T1000 (cell line): ENCODE data around the gene PDE4D.

Experiments used
- DNase-seq: peaks from one replicate; lab custom pipeline; 2025; ENCODE audit warnings: mixed read lengths; lab: John Stamatoyannopoulos, UW

PDE4D gene

GRCh38 chr5:59287361-59287760, 606.2 kb downstream of the PDE4D start:
- no peak for DNase-seq

- no peak for DNase-seq
Observed at GRCh38 chr5:59286510-59286909, 607.0 kb downstream of the PDE4D start.

DNA sequence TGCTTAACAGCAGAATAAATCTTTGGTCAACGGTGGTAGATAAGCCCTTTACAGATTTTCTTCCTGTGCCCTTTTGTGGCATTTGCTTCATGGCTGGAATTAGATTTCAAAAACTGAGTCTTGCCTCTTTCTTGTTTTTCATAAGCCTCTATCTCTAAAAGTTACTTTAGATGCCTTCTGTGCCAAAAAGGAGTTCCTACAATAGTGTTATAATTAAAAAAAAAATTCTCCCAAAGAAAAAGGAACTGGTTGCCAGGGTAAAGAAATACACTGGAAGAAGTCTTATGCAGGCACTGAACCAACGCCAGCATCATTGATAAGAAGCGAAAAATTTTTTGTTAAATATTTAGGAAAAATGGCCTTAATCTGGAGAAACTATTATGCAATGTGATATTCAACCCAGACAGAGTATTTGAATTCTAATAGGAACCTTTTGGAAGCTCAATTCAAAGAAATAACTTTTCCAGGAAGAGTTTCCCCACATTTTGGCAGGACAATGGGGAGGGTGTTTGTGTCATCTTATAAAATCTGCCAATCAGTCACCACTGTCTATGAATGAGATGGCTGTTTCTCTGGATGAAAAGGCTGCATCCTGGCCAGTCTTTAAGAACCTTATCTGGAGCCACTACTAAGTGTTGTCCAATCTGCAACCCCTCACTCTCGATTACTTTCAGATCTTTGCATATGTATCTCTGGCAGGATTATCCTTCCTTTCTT, 608.1 kb downstream of the PDE4D start:
- no peak for DNase-seq

DNA sequence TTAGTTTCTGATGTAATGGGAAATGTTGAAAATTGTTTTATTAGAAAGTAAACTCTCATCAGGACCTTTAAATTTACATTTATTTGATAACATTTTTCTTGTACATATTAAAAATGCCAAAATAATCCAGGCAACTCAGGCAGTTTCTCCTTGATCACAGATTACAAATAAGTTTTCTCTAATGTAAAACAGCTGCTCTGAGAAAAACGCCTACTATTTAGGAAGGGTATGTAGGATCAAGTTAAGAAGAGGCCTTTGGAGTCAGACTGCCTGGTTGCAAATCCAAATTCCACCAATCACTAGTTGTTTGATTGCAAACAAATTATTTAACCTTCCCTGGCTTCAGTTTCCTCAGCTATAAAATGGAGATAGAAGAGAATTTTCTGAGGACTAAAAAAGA, 610.8 kb downstream of the PDE4D start:
- DNase-seq: no peak

GRCh38 chr5:59279979-59280378, 613.5 kb downstream of the PDE4D start:
- DNase-seq: no peak

GRCh38 chr5:59276917-59277372, 616.6 kb downstream of the PDE4D start:
- no peak for DNase-seq

- no peak for DNase-seq
Observed at GRCh38 chr5:59276325-59276675, 617.2 kb downstream of the PDE4D start.

- no peak for DNase-seq
Observed at GRCh38 chr5:59275510-59276324, 617.8 kb downstream of the PDE4D start.

- DNase-seq: no peak
Observed at GRCh38 chr5:59275170-59275509, 618.4 kb downstream of the PDE4D start.

GRCh38 chr5:59274106-59274636, 619.4 kb downstream of the PDE4D start:
- DNase-seq: no peak

DNA sequence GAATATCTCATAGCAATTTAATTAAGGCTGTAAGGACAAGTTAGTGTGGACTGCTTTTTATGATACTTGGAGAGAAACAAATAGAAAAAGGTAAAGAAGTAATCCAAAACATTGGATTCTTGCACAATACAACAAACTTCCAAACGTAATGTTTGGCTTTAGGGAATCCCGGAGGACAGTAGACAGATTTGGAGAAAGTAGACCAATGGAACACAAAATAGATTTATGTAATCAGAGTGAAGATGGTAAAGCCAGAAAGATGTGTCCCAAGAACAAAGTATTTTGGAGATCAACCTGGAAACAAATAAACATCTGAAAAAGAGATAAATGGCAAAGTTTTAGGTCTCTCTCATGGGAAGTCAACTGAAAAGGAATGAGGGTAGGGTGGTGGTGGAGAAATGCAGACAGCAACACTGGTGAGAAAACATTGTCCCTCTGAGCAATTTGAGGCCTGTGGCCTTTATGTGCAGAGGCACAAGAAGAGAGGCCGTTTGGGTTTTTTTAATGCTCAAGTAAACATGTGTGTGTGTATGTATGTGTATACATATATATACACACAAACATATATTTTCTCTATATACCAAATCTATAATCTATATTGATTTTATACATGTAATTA, 620.6 kb downstream of the PDE4D start:
- no peak for DNase-seq

- no peak for DNase-seq
Observed at GRCh38 chr5:59268756-59269415, 624.6 kb downstream of the PDE4D start.

DNA sequence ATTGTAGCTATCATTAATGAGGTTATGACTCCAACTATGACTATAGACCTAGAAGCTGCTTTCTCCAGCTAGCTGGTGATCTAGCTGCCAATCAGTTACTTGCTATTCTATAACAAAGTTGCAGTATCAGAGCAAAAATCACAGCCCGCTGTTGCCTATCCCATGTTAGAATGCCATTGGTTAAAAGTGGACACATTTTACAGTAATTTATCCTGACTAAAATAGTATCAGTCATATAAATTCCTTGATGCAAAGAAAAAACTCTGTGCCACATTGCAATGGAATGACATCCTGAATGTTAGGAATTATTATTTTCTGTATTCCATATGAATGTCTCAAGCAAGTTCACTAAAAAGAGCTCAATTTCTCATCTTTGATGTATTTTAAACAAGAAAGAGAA, 626.5 kb downstream of the PDE4D start:
- DNase-seq: no peak

DNA sequence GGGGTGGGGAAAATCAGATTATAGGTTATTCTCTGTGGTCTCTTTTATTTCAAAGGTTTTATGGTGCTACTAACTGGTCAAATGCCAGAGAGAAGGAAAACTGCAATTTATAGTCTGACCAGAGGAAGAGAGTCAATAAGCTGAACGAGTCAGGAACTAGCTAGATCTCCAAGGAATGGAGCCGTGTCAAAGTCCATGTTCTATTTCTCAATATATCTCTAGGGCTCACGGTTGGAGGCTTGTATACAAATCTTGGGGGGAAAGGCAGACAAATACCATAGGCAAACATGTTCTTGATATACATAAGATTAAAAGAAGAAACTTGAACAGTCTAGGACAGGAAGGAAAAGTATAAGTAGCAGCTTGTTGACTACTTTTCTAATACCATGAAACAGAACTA, 627.1 kb downstream of the PDE4D start:
- no peak for DNase-seq

DNA sequence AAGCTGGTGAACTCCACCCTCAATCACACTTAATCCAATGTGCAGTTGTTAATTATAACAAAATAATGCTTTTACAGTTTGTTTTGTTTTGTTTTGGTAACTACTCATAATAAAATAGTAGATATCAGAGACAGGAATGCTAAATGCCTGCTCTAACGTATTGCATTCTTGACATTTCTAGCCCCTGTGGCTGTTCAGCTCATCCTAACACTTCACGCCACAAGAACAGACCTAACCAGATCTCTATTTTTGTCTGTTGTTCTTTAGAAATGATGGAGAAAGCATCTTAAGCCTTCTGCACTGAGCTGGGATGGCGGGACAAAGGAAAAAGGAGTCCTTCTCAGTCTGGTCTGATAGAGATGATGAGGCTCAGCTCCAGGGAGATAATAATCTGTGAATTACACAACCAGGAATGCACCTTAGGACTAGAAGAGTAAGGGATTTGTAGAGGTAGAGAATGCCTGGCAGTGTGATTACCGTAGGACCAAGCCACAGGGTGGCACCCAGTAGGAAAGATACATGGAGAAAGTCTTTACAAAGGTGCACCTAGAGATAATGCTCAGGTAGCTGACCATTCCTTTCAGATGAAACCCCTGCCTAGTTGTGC, 628.8 kb downstream of the PDE4D start:
- no peak for DNase-seq

DNA sequence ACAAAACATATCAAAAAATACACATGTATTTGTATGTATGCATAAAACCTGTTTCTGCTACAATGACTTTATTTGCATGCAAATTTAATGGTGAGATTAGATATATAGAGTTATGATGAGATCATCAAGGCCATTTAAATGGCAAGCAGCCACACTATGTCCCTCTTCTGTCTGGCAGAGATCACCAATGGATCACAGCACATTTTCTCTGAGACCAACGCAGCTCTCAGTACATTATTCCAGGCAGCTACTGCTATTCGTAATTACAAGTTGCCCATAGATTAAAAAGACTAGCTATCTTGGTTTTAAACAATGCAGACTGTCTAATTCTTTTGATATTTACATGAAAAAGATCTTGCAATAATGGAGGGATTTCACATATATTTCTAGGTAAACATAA, 629.5 kb downstream of the PDE4D start:
- no peak for DNase-seq

DNA sequence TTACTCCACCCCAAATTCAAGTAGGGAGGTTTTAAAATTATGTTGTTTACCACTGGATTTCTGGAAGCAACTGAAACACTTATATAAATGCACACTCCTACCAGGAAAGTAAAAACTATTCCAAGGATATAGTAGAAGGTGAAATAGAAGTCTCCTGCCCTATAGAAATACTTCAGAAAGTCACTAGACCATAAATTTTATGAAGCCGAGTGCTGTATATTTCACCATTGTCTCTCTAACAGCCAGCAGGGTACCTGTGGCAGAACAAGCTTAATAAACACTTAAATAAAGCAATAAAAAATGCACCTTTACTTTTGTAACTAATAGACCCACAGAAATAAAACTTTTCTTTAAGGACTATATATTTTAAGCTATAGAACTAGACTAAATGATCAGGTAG, 631.6 kb downstream of the PDE4D start:
- no peak for DNase-seq

DNA sequence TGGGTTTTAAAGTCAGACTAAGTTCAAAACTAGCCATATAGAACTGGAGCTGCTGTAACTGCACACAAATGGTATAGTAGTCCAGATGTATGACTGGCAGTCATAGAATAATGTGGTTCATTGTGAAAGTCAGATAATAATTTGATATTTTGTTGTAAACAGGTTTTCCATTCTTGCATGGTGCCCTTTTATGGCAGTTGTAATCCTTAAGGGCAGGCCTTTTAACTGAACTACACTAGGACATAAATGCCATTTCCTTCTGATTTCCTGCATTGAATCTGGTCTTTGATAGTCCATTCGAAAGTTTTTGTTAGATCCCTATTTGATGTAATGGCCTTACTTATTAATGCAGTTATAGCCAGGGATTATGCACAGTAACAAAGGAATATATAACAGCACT, 632.6 kb downstream of the PDE4D start:
- no peak for DNase-seq

GRCh38 chr5:59260200-59260599, 633.3 kb downstream of the PDE4D start:
- no peak for DNase-seq

DNA sequence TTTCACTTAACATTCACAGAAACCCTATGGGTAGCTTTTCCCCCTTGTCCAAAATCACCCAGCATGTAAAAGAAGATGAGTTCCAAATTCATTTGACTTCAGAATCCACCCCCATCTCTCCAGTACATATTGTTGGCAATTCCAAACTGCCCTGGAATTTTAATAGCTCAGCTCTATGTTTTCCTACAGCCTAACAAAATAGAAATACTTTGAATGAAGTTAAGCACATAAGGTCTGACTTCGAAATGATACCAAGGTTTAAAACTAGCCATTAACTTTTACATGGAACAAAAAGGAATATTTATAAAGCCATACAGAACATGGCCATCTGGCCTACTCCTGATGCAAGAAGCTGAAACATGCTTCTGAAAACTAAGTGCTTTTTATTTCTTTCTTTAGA, 634.3 kb downstream of the PDE4D start:
- DNase-seq: no peak

DNA sequence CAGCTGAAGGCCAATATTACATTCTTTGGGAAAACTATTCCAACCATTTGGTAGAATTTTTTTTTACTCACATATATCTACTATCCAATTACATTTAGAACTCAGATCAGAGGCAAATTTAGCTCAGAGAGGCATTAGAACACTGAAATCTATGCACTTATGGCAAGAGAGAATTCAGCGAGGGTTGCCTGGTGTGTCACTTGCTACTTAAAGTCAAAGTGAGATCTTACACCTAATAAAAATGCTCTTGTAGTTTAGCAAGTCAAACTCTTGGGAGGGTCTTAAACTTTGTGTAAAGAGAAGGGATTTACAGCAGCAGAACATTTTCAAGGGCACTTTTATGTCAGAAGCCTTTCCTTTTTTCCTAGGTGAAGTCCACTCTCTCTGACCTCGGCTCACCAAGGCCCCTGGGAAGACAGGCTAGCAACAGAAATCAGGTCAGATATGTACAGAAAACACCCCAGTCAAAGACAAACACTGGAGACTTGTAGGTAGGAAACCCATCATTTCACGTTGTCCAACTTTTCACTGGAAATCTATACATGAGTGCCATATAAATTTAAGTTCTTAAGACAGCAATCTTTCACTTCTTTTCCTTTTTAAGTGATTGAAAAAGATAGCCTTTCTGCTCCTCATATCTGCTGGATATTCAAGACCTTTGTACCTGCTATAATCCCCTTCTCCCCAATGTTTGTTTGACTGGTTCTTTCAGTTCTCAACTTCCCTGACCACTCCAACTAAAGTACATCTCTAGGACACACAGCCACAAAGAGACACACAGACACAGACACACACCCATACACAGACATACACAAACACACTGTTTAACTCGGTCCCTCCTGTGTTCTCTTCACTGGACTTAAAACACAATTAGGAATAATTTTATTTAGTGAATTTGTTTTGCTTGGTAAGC, 635.8 kb downstream of the PDE4D start:
- DNase-seq: no peak
